CD8-positive, alpha-beta memory T cell (primary cell): ENCODE data around the gene FCN3. TPM values are rescaled to one million over a fixed set of nuclear protein-coding genes. Genes with fewer than 3 reads are reported as not detected.
A peak's percentile ranks its signal among the peaks of the same experiment; 100 is the strongest.

Source experiments
- CTCF ChIA-PET: fragments of 350-600 bp; sonication (Branson Sonifier 250); formaldehyde crosslinking; loops from one replicate; lab custom pipeline; 2021; ENCODE audit warnings: antibody characterized with exemption; lab: Charles Lee
- POLR2A ChIA-PET: fragments of 350-600 bp; sonication (Branson Sonifier 250); formaldehyde crosslinking; loops from one replicate; lab custom pipeline; 2021; ENCODE audit warnings: antibody characterized with exemption; lab: Charles Lee
- DNase-seq, 5 donors: peaks; one replicate each; pipeline versions ENCODE4 v3.0.0 to v3.0.0-alpha.2; 2020 to 2022; ENCODE audit warnings: mixed read lengths in 1 of 5
- H3K27ac ChIP-seq: one replicate; pipeline ENCODE4 v1.7.0; 2013; ENCODE audit warnings: low read depth, mild to moderate bottlenecking, low read length, moderate library complexity
- H3K27me3 ChIP-seq: 2 replicates; pipeline ENCODE4 v1.7.0; 2013; ENCODE audit warnings: low read length, mild to moderate bottlenecking; ENCODE audit not compliant: insufficient read depth, poor library complexity, severe bottlenecking
- H3K36me3 ChIP-seq: 2 replicates; pipeline ENCODE4 v1.7.0; 2013; ENCODE audit warnings: mild to moderate bottlenecking, low read length, moderate library complexity; ENCODE audit not compliant: insufficient read depth
- H3K4me1 ChIP-seq: 2 replicates; pipeline ENCODE4 v1.7.0; 2013; ENCODE audit warnings: mild to moderate bottlenecking, low read length, moderate library complexity; ENCODE audit not compliant: insufficient read depth
- H3K4me3 ChIP-seq: 2 replicates; pipeline ENCODE4 v1.7.0; 2013; ENCODE audit warnings: mild to moderate bottlenecking, low read length
- H3K9me3 ChIP-seq: 2 replicates; pipeline ENCODE4 v1.7.0; 2013; ENCODE audit warnings: mild to moderate bottlenecking, low read length
- H3K27ac Mint-ChIP-seq, 8 donors: one replicate each; pipeline ENCODE4 v1.8.0; 2020 to 2021; ENCODE audit warnings: mixed read lengths in 8 of 8, mild to moderate bottlenecking in 6 of 8, inconsistent platforms in 3 of 8, moderate library complexity in 3 of 8
- H3K27me3 Mint-ChIP-seq, 2 donors: one replicate each; pipeline ENCODE4 v1.8.0; 2020 to 2021; ENCODE audit warnings: mixed read lengths in 2 of 2, mild to moderate bottlenecking in 1 of 2, moderate library complexity in 1 of 2
- H3K36me3 Mint-ChIP-seq, 3 donors: one replicate each; pipeline ENCODE4 v1.8.0; 2020 to 2021; ENCODE audit warnings: mixed read lengths in 3 of 3, inconsistent platforms in 1 of 3, mild to moderate bottlenecking in 1 of 3
- H3K4me1 Mint-ChIP-seq, 3 donors: one replicate each; pipeline ENCODE4 v1.8.0; 2020 to 2021; ENCODE audit warnings: mixed read lengths in 3 of 3, inconsistent platforms in 1 of 3, mild to moderate bottlenecking in 1 of 3
- H3K4me3 Mint-ChIP-seq, 7 donors: one replicate each; pipeline ENCODE4 v1.8.0; 2020 to 2021; ENCODE audit warnings: mixed read lengths in 7 of 7, mild to moderate bottlenecking in 6 of 7, moderate library complexity in 4 of 7, inconsistent platforms in 2 of 7
- H3K9me3 Mint-ChIP-seq, 5 donors: one replicate each; pipeline ENCODE4 v1.8.0; 2020 to 2022; ENCODE audit warnings: mixed read lengths in 5 of 5, mild to moderate bottlenecking in 3 of 5, moderate library complexity in 2 of 5, inconsistent platforms in 1 of 5
- polyA plus RNA-seq: library from polyadenylated mRNA; unstranded; fragments of 300-500 nt; fragmentation: Illumina TruSeq; gene quantifications from one replicate; pipeline ENCODE4 v1.2.3, GENCODE V29; 2021
- total RNA-seq, 2 experiments: library from RNA; stranded (reverse); gene quantifications; one replicate each; pipeline ENCODE4 v1.2.3, GENCODE V29; 2021

FCN3 gene
- total and polyA plus RNA-seq, 3 experiments from 2014 or later: not detected

- peaks cover 17% of the 10 kb centered on the region for H3K4me1 ChIP-seq
- peaks cover 17 to 38% (median 18%) of the 10 kb centered on the region in 3 donors for H3K4me1 Mint-ChIP-seq
- peak in 4 of 5 donors; percentile 25 to 53 (median 36) for DNase-seq
- CTCF ChIA-PET: interaction anchor here (0.9 to 2.8 kb wide), 5 partner anchors 8 to 49 kb away, joined by 3 to 15 read pairs (median 4); no protein-coding TSS in a partner anchor
- no peak overlapping the region for H3K27ac ChIP-seq
- H3K9me3 Mint-ChIP-seq: no peaks in the 10 kb centered on the region
- peak overlapping the region in 4 of 8 donors; percentile 29 to 73 (median 66) for H3K27ac Mint-ChIP-seq
- H3K4me3 Mint-ChIP-seq: peak overlapping the region in 5 of 7 donors; percentile 6 to 54 (median 45)
- H3K27me3 Mint-ChIP-seq: peaks cover 0 to 4% of the 10 kb centered on the region in 2 donors
- peaks cover 9% of the 10 kb centered on the region for H3K36me3 ChIP-seq
- H3K4me3 ChIP-seq: peak overlapping the region; percentile 41
- H3K9me3 ChIP-seq: no peaks in the 10 kb centered on the region
- peaks cover 1 to 58% (median 4%) of the 10 kb centered on the region in 3 donors for H3K36me3 Mint-ChIP-seq
- POLR2A ChIA-PET: interaction anchor here (0.5 to 1.3 kb wide), 3 partner anchors 9 to 17 kb away, joined by 3 to 4 read pairs (median 3); partner anchors contain the start of gene MAP3K6
- H3K27me3 ChIP-seq: no peaks in the 10 kb centered on the region
Measured at GRCh38 chr1:27348861-27349783, 25.5 kb downstream of the FCN3 start.

- DNase-seq: no peak
- Mint-ChIP-seq H3K27me3 (peaks cover 0 to 2% of the 10 kb centered on the region in 2 donors), H3K9me3 (no peaks in the 10 kb centered on the region), H3K27ac (peak overlapping the region in 4 of 8 donors; percentile 54 to 85 (median 69)), H3K36me3 (peaks cover 0 to 61% (median 4%) of the 10 kb centered on the region in 3 donors), H3K4me1 (peaks cover 23 to 51% (median 27%) of the 10 kb centered on the region in 3 donors), H3K4me3 (peak overlapping the region in 1 of 7 donors; percentile 16)
- Histone ChIP-seq H3K27me3 (no peaks in the 10 kb centered on the region), H3K27ac (no peak overlapping the region), H3K4me3 (no peak overlapping the region), H3K4me1 (peaks cover 24% of the 10 kb centered on the region), H3K9me3 (no peaks in the 10 kb centered on the region), H3K36me3 (peaks cover 9% of the 10 kb centered on the region)
- ChIA-PET POLR2A (interaction anchor here (0.5 to 1.4 kb wide), 2 partner anchors 9 to 10 kb away, joined by 3 to 5 read pairs; no protein-coding TSS in a partner anchor), CTCF (interaction anchor here (1.0 to 9.4 kb wide), 4 partner anchors 10 to 51 kb away, joined by 3 to 115 read pairs (median 8); partner anchors contain the start of gene MAP3K6)
Measured at GRCh38 chr1:27346991-27347624, 27.5 kb downstream of the FCN3 start.

GRCh38 chr1:27346357-27346756, 28.3 kb downstream of the FCN3 start:
- Mint-ChIP-seq H3K4me3 (peak overlapping the region in 4 of 7 donors; percentile 16 to 63 (median 55)), H3K27ac (peak overlapping the region in 5 of 8 donors; percentile 13 to 81 (median 46)), H3K27me3 (peaks cover 0 to 2% of the 10 kb centered on the region in 2 donors), H3K4me1 (peaks cover 27 to 56% (median 31%) of the 10 kb centered on the region in 3 donors), H3K9me3 (no peaks in the 10 kb centered on the region), H3K36me3 (peaks cover 0 to 59% (median 4%) of the 10 kb centered on the region in 3 donors)
- Histone ChIP-seq H3K27ac (no peak overlapping the region), H3K36me3 (peaks cover 9% of the 10 kb centered on the region), H3K9me3 (no peaks in the 10 kb centered on the region), H3K4me3 (no peak overlapping the region), H3K4me1 (peaks cover 28% of the 10 kb centered on the region), H3K27me3 (no peaks in the 10 kb centered on the region)
- ChIA-PET POLR2A (interaction anchor here (0.7 to 1.4 kb wide), 2 partner anchors 10 to 28 kb away, joined by 3 to 5 read pairs; no protein-coding TSS in a partner anchor), CTCF (interaction anchor here (1.3 to 9.4 kb wide), 3 partner anchors 11 to 21 kb away, joined by 3 to 115 read pairs (median 11); partner anchors contain the start of gene MAP3K6)
- DNase-seq: no peak

GRCh38 chr1:27345272-27345671, 29.4 kb downstream of the FCN3 start:
- H3K27me3 Mint-ChIP-seq: peaks cover 0 to 2% of the 10 kb centered on the region in 2 donors
- DNase-seq: no peak
- no peaks in the 10 kb centered on the region for H3K27me3 ChIP-seq
- H3K27ac Mint-ChIP-seq: peak overlapping the region in 3 of 8 donors; percentile 54 to 87 (median 81)
- CTCF ChIA-PET: interaction anchor here (0.9 to 9.4 kb wide), 5 partner anchors 9 to 43 kb away, joined by 3 to 115 read pairs (median 4); no protein-coding TSS in a partner anchor
- peaks cover 34 to 65% (median 39%) of the 10 kb centered on the region in 3 donors for H3K4me1 Mint-ChIP-seq
- H3K4me1 ChIP-seq: peaks cover 38% of the 10 kb centered on the region
- peaks cover 7% of the 10 kb centered on the region for H3K36me3 ChIP-seq
- no peak overlapping the region for H3K27ac ChIP-seq
- no peak overlapping the region for H3K4me3 ChIP-seq
- no peaks in the 10 kb centered on the region for H3K9me3 ChIP-seq
- POLR2A ChIA-PET: no interaction called here
- no peaks in the 10 kb centered on the region for H3K9me3 Mint-ChIP-seq
- H3K36me3 Mint-ChIP-seq: peaks cover 0 to 52% (median 4%) of the 10 kb centered on the region in 3 donors
- peak overlapping the region in 3 of 7 donors; percentile 78 to 82 (median 80) for H3K4me3 Mint-ChIP-seq

GRCh38 chr1:27343639-27344025, 31.0 kb downstream of the FCN3 start:
- Mint-ChIP-seq H3K4me3 (peak overlapping the region; percentile 92 to 100 (median 96)), H3K4me1 (peaks cover 43 to 77% (median 54%) of the 10 kb centered on the region in 3 donors)
- H3K4me3 ChIP-seq: peak overlapping the region; percentile 100

GRCh38 chr1:27342778-27343638, 31.6 kb downstream of the FCN3 start:
- H3K4me3 Mint-ChIP-seq: peak overlapping the region; percentile 92 to 100 (median 96)
- H3K4me1 Mint-ChIP-seq: peaks cover 42 to 77% (median 54%) of the 10 kb centered on the region in 3 donors
- Histone ChIP-seq H3K36me3 (peaks cover 6% of the 10 kb centered on the region), H3K4me1 (peaks cover 35% of the 10 kb centered on the region), H3K27ac (peak overlapping the region; percentile 85), H3K4me3 (peak overlapping the region; percentile 100), H3K9me3 (no peaks in the 10 kb centered on the region), H3K27me3 (no peaks in the 10 kb centered on the region)
- peak overlapping the region; percentile 90 to 99 (median 96) for H3K27ac Mint-ChIP-seq
- DNase-seq: peak; percentile 71 to 91 (median 83)
- H3K9me3 Mint-ChIP-seq: no peaks in the 10 kb centered on the region
- ChIA-PET POLR2A (interaction anchor here (2.0 to 3.8 kb wide), 2 partner anchors 14 to 19 kb away, joined by 8 to 25 read pairs; no protein-coding TSS in a partner anchor), CTCF (interaction anchor here (0.9 to 9.4 kb wide), 9 partner anchors 10 to 264 kb away, joined by 3 to 115 read pairs (median 7); partner anchors contain the start of gene MAP3K6)
- peaks cover 0 to 45% (median 4%) of the 10 kb centered on the region in 3 donors for H3K36me3 Mint-ChIP-seq
- peaks cover 0 to 2% of the 10 kb centered on the region in 2 donors for H3K27me3 Mint-ChIP-seq

More at GRCh38 chr1:27343639-27344025, 31.0 kb downstream of the FCN3 start:
- Mint-ChIP-seq H3K27me3 (peaks cover 0 to 2% of the 10 kb centered on the region in 2 donors), H3K27ac (peak overlapping the region; percentile 90 to 99 (median 96)), H3K9me3 (no peaks in the 10 kb centered on the region), H3K36me3 (peaks cover 0 to 44% (median 4%) of the 10 kb centered on the region in 3 donors)
- Histone ChIP-seq H3K27ac (peak overlapping the region; percentile 85), H3K36me3 (peaks cover 6% of the 10 kb centered on the region), H3K9me3 (no peaks in the 10 kb centered on the region), H3K27me3 (no peaks in the 10 kb centered on the region), H3K4me1 (peaks cover 35% of the 10 kb centered on the region)
- POLR2A ChIA-PET: interaction anchor here (3.8 kb wide), 1 partner anchor 14 kb away, joined by 25 read pairs; no protein-coding TSS in a partner anchor
- CTCF ChIA-PET: interaction anchor here (0.9 to 9.4 kb wide), 4 partner anchors 11 to 52 kb away, joined by 3 to 115 read pairs (median 8); no protein-coding TSS in a partner anchor
- no peak for DNase-seq
